ENCODE data around the gene TMEM208. TPM values are rescaled to one million over a fixed set of nuclear protein-coding genes. Genes with fewer than 3 reads are reported as not detected.
A peak's percentile ranks its signal among the peaks of the same experiment; 100 is the strongest.

TMEM208 gene
- total and polyA plus RNA-seq, 2 of the 13 experiments (the other 11 are each of a cell fraction or from before 2014, with no cell fraction given) = 58.8 to 72.9 TPM

- TF ChIP-seq ZFP91 (CRISPR knock-in tag; IDR thresholded peaks at IDR 0.05; ENCODE audit: borderline replicate concordance) = peak; percentile 44; the same call in 1 of the 2 replicates
- no peak for TF ChIP-seq ZFP36L2 (CRISPR knock-in tag; IDR thresholded peaks at IDR 0.05)
- 0 out of 2 replicates have a peak, but pooled peaks have one; percentile 39 for TF ChIP-seq ZNF274 (CRISPR knock-in tag; IDR thresholded peaks at IDR 0.05)
- TF ChIP-seq ZNF326 (CRISPR knock-in tag; IDR thresholded peaks at IDR 0.05; ENCODE audit: borderline replicate concordance) = no peak
- no peak for TF ChIP-seq ZNF512B (CRISPR knock-in tag; IDR thresholded peaks at IDR 0.05; ENCODE audit: borderline replicate concordance)
- TF ChIP-seq NR0B2 (CRISPR knock-in tag; IDR thresholded peaks at IDR 0.05) = peak; percentile 91
- TF ChIP-seq GATAD1 (CRISPR knock-in tag; IDR thresholded peaks at IDR 0.05) = peak; percentile 94
- 0 out of 2 replicates have a peak, but pooled peaks have one; percentile 19 for TF ChIP-seq ZNF607 (CRISPR knock-in tag; IDR thresholded peaks at IDR 0.05; ENCODE audit: borderline replicate concordance)
- TF ChIP-seq FOXK2 (IDR thresholded peaks at IDR 0.05) = peak; percentile 48; the same call in 1 of the 2 replicates
- no peak for TF ChIP-seq HOXA9 (CRISPR knock-in tag; IDR thresholded peaks at IDR 0.05; ENCODE audit: borderline replicate concordance)
- 0 out of 2 replicates have a peak, but pooled peaks have one; percentile 44 for TF ChIP-seq E2F1 (CRISPR knock-in tag; IDR thresholded peaks at IDR 0.05)
- TF ChIP-seq THAP9 (CRISPR knock-in tag; IDR thresholded peaks at IDR 0.05; ENCODE audit: borderline replicate concordance) = peak; percentile 62; the same call in 1 of the 2 replicates
- TF ChIP-seq CERS6 (CRISPR knock-in tag; IDR thresholded peaks at IDR 0.05) = no peak
- TF ChIP-seq ARNT2 (CRISPR knock-in tag; IDR thresholded peaks at IDR 0.05; ENCODE audit: low read depth) = peak; percentile 85
Measured at GRCh38 chr16:67191995-67192681, 34.8 kb upstream of the TMEM208 start, which contains the start of gene E2F4 (continued).

Measured in HepG2 (cell line).